HL-60/S4 treated with retinoic acid at 250 ng/mL for 4 days and 3 days (cell line): ENCODE measurements around the gene ANKK1.

Experiments used
- in situ Hi-C: fragments of 300-500 bp; cut with MboI; formaldehyde crosslinking; loops from 2 replicates; pipeline ENCODE4 v1.7.0; 2022; ENCODE audit warnings: low sequenced_read_pairs

The ANKK1 gene

DNA sequence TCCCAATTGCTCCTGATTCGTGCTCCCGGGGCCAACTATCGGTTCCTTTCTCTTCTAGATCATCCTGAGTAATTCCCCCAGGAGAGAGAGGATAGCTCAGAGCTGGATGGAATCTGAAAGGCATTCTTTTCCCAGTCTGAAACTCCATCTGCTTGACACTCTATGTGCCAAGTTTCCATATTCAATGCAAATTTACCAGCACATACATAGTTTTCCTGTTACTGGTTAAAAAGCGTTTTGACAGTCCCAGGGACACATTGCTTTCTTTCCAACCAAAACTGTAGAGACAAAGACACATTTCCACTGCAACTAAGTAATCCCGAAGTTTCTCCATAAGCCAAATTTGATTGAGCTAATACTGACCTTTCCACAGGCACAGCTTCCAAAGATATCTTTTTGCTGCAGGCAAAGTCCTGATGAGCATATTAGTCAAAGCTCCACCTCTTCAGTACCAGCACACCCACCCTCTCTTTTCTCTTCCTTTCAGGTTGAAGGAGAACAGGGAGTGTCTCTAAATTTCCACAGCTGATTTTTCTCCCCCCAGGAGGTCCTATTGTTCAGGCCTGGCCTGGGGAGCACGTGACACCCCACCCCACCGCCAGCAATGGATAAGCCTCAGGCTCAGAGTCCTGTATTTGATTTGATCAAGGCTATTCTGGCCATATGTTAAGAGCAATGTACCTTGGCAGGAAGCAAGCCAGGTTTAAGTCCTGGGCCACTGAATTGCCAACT, 9.7 kb upstream of the ANKK1 start:
- in situ Hi-C loops = no loop called here

DNA sequence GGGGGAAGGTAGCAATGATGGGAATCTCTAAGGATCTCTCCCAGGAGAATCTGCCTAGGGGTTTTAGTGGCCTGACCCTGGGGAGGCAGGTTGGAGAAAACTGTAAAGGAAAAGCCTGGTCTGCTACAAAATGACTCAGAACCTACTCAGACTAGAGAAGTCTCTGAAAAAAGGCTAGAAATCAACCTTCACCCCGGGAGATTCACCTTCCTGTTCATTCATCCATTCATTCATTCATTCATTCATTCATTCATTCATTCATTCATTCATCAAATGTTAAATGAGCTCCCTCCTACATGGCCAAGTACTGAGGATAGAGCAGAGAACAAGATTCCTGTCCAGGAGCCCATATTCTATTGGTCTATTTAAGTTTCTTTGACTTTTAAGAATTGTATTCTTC, 8.9 kb upstream of the ANKK1 start:
- in situ Hi-C loops = no loop called here

DNA sequence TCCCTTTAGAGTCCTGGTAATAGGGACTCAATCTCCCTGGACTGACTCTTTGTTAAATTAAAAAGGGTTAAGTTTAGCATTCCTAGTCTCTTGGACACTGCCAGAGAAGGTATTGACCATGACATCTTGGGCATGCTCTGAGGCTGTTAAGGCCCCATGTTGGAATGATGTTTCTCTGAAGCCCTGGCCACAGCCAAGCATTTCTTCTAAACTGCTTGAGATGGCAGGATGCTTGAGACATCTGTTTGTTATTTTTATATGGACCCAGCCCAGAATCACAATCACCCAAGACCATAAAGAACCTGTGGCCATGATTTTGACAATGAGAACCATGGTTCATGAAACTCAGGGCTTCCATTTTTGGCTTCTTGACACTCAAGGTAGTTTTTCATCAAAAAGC, 5.5 kb upstream of the ANKK1 start:
- in situ Hi-C loops = no loop called here

DNA sequence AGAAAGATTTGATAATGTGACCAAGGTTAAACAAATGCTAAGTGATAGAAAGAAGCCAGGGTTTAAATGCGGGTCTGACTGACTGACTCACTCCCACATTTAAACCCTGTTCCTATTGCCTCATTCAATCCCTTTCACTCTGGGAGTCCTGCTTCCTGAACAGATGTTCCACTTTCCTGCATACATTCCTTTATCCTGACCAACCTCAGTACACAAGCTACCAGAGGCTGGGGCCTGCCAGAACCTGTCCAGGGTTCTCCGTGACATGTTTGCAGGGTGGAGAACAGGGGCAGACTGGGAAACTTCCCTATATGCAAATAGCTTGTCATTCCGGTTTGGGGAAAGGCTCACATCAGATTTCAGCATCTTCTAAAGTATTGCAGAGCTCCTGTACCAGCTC, 3.0 kb upstream of the ANKK1 start:
- in situ Hi-C loops = no loop called here

DNA sequence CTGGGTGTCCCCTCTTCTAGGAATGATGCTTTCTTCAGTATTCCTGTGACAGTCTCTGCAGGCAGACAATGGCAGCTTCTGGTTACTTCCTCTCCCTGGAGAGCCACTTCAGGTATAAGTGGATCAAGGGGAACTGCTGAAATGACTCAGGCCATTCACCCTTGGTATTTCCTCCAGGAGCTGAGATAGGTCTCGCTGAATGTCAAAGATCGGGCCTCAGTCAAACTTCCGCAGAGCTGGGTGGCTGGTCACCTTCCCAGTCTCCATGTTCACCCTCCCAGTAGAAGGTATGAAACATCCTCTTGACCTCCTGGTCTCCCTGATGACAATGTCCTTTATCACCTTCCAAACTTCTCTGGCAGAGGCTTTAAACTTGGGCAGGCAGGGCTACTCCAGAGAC, 1.8 kb upstream of the ANKK1 start:
- in situ Hi-C loops = no loop called here

DNA sequence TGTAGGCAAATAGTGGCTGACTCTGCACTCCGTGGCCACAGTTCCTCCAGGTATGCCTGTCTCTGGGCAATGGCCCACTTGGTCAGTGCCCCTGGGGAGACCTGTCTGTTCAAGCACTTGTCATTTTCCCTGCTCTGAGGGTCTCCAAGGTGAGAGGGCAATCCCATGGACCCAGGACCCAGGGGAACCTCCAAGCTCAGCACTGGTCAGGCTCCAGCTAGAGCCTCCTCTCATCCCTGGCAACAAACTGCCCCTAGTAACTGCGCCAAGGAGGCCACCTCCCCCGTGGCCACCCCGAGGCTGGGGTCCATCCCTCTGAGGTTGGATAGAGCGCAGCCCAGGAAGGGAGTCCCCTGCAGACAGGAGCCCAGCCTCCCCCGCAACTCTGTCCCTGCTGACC, 713 bp upstream of the ANKK1 start:
- in situ Hi-C loops = no loop called here

DNA sequence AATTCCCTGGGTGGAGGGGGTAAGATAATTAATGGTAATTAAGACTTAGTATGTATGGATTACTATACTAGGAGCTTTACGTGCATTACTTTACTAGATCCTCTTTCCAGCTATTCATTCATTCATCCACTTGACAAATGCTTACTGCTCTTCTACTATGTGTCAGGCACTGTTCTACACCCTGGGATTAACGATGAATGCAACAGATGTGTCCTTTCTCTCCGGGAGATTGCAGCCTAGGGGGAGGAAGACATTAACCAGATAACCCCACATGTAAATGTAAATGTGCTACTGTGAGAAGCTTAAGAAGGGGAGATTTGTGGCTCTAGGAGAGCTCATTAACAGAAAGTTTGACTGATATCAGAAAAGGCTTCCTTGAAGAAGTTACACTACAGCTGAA, 1.7 kb downstream of the ANKK1 start:
- in situ Hi-C loops = no loop called here

DNA sequence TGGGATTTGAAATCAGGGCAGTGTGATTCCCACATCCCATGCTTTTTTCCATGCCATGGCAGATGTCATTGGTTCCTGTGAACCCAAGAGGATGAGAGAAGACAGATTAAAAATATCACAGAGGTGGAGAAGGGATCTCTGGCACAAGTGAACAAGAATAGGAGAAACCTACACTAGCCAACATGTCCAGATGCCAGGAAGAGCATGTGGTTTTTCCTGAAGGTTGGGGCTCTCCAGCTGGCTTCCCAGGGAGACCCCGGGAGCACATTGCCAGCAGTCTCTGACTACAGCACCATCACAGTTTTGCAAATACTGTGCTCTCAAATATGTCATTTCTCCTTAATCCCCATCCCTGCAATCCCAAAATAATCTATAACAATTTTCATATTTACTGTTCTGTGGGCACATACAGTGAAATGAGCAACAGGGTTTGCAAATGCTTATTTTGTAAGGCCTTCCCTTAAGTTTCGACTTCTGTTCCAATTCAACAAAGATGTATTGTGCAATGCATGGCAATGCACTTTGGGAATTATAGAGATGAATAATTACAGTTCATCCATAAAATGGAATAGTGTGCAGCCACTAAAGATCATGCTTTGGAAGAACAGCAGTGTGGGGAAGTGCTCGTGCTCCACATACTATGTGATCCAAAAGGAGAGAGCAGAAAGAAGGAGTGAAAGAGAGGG, 4.8 kb downstream of the ANKK1 start:
- in situ Hi-C loops = no loop called here

DNA sequence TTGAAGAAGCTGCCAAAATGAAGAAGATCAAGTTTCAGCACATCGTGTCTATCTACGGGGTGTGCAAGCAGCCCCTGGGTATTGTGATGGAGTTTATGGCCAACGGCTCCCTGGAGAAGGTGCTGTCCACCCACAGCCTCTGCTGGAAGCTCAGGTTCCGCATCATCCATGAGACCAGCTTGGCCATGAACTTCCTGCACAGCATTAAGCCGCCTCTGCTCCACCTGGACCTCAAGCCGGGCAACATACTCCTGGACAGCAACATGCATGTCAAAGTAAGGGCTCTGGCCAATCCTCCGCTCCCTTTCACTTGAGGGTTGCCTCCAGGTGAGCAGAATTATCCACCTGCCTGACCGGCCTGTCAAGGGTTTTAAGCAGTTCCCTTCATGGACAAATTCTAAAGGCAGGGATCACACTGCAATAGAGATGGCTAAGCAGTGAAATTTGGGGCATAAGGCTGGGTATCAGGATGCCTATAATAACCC, 6.0 kb downstream of the ANKK1 start:
- in situ Hi-C loops = no loop called here

DNA sequence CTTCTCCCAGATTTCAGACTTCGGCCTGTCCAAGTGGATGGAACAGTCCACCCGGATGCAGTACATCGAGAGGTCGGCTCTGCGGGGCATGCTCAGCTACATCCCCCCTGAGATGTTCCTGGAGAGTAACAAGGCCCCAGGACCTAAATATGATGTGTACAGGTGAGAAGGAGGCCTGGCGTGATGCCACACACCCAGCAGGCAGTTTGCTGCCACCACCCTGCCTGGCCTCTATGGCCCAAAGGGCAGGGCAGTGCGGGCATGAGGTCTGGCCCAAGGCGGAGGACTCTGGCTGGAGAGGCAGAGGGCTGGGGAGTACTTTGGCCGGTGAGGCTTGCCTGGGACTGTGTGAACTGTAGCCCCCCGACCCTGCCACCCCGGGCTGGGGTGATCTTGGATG, 7.3 kb downstream of the ANKK1 start:
- in situ Hi-C loops = no loop called here

DNA sequence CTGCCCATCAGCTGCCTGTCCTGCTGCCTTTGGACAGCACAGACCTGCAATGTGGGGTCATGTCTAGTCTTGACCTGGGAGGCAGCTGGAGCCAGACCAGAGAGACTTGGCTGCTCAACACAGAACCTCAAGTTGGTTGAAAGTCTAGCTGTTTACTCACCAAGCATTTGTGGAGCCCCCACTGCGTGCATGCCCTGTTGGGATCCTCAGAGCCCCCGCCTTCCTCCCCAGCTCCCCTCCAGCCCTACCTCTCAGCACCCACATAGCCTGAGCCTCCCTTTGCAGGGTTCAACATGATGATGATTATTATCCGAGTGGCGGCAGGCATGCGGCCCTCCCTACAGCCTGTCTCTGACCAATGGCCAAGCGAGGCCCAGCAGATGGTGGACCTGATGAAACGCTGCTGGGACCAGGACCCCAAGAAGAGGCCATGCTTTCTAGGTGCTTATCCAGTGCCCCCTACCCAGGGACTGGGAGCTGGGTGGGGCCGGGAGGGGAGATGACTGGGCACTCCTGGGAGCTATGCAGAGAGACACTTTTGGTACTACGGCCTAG, 8.3 kb downstream of the ANKK1 start:
- in situ Hi-C loops = no loop called here

DNA sequence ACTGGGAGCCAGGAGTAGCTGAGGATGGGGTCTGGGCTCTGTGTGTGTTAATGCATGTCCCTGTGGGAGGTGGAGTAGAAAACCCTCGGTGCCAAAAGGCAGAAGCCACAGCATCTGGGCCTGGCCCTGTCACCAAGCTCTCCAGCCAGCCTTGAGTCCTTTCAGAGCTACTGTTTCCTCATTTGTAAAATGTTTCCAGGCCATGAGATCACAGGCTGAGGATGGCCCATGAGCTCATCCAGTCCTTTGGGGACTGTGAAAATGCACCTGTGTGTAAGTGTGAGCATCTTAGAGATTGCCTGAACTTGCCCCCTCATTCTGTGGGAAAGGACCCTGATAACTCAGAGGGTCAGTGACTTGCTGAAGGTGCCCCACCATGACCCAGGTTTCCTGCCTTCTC, 9.1 kb downstream of the ANKK1 start:
- in situ Hi-C loops = no loop called here

DNA sequence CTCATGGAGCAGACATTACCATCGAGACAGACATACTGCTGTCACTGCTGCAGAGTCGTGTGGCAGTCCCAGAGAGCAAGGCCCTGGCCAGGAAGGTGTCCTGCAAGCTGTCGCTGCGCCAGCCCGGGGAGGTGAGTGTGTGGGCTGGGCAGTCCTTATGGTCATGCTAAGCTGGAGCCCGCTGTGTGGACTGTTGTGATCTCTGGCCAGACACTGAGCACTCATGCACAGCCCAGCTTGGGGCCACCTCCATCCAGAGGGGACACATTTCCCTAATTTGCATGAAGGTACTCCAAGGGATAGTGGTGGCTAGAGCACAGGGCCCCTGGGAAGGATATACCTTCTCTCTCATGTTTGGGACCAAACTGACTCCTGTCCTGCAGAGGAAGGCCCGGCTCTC, 9.6 kb downstream of the ANKK1 start:
- in situ Hi-C loops = no loop called here

DNA sequence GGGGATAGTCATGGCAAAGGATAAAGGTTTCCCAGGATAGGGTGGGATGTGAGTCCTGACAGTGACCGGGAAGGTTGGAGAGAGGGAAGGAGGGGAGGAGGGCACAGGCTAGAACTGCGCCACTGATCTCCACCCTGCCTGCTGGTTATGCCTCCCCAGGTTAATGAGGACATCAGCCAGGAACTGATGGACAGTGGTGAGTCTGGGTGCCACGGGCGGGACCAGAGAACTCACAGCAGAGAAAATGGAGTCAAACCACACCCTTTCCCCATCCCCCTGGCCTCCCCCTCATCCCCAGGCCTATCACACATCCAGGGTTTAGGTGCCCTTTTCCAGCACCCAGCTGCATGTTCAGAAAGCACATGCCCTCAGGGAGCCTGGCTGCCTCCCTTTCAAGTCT, 10.2 kb downstream of the ANKK1 start:
- in situ Hi-C loops = no loop called here

DNA sequence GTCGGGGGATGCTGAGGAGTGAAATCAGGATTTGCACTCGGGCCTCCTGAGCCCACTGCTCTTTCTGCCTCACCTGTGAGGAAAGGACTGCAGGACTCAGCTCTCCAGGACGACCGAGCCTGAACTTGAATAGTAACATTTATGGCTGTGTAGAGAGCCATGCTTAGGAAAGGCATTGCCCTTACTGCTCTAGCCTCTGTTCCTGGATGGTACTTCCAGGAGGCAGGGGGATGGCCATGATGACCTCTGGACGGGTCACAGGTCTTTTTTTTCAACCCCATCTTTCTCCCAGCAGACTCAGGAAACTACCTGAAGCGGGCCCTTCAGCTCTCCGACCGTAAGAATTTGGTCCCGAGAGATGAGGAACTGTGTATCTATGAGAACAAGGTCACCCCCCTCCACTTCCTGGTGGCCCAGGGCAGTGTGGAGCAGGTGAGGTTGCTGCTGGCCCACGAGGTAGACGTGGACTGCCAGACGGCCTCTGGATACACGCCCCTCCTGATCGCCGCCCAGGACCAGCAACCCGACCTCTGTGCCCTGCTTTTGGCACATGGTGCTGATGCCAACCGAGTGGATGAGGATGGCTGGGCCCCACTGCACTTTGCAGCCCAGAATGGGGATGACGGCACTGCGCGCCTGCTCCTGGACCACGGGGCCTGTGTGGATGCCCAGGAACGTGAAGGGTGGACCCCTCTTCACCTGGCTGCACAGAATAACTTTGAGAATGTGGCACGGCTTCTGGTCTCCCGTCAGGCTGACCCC, 11.3 kb downstream of the ANKK1 start:
- in situ Hi-C loops = no loop called here

DNA sequence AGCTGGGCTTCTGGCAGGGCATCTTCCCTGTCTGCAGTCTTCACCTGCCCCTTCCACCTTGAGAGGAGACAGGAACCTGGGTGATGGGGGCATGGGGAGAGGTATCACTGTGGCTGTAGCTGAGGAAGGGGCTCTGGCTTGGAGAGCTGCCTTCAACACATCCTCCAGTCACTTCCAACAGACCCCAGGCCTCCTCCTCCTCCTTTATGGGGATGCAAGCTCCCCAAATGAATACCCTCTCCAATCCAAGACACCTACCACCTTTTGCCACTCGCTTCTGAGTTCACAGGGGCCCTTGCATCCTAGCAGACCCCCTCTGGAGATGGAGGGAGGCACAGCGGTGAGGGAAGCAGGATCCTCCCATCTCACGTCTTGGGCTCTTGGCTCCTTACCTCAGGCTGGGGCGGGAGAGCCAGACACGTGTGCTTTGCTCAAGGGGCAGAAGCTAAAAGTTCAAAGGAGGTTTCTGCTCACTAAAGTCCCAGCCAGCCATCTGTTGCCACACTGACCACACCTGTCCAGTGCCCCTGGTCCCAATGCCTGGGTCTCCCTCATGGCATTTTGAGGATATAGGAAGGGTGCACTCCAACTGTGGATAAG, 13.2 kb downstream of the ANKK1 start:
- in situ Hi-C loops = no loop called here

DNA sequence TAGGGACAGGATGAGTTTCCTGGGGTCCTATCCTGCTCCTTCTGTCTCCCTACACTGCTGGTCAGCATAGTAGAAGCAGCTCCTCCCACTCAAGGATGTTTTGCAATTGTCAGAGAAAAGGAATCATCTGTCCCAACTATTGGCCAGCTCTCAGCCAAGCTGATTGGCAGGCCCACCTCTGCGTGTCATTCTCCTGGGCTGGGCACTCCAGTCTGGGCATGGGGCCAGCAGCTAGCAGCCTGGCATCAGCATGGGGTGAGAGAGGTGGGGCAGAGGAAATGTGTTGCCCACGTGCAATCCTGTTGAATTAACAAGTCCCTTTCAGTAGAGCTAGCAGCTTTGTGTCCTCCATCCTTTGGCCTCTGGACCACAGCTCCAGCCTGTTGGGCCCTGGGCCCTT, 14.1 kb downstream of the ANKK1 start:
- in situ Hi-C loops = no loop called here

DNA sequence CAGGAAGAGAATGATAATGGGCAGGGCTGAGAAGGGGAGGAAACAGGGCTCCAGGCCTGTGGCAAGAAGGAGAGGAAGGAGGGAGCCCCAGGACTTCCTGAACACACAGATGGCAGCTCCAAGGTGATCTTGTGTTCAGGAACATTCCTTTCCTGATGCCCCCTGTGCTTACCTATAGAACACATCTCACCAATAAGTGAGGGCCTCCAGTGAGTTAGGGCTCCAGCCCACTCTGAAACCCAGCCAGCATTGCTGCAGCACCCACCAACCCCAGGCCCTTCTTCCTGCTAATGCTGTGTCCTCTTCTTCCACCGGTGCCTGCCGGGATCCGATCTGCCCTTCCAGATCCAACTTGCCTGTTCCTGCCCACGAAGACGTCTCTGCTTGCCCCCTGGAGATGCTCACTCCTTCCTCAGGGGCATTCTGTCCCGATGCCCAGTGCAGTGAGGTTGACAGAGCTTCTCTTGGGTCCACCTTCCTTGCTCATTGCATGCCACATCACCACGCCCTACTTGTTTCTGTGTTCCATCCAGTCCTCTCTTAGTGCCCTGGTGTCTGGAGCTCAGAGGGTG, 17.4 kb downstream of the ANKK1 start:
- in situ Hi-C loops = no loop called here

DNA sequence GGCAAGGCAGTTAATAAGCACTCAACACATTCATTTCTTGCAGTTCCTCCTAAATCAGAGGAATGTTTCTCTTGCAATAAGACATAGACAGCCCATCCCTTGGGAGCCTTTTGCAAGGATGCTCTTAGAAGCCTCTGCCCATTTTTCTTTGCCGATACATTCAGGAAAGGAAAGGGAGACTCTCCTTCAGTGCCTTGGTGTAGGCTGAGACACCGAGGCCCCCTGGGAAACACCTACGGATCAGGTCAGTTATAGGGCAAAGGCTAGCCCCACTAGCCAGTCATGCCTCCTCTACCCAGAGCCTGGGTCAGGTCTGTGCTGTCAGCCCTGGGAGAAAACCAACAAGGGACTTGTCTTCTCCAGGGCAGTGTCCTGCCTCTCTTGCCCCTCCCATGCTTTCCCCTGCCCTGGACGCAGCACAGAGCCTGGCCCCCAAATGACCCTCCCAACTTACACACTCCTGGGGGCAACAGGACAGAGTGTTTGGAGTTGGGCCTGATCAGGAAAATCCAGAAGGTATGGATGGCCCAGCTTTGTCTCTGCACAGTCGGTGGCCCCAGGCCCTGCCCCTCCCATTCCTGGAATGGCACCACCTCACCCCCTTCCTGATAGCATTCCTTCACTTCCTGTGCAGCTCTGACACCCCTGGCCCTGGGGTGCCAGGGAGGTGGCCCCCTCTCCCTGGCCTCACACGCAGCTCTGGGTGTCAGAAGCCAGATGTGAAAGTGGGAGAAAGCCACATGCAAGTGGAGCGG, 18.3 kb downstream of the ANKK1 start:
- in situ Hi-C loops = no loop called here

DNA sequence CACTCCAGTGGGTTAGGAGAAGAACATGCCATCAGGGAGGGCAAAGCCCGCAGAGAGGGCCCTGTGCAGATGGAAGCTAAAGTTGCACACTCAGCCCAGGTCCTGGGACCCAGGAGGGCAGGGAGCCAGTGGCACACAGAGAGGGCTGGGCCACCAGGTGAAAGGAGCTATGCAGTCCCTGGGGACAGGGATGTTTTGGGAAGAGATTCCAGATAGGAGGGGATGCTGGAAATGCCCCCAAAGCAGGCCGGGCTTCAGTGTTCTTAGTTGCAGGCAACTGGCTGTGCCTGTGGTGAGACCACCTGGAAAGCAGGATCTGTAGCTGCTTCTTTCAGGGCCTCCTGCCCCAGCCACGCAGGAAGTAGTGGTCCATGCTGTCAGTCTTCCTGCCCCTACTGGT, 19.6 kb downstream of the ANKK1 start:
- in situ Hi-C loops = no loop called here
